ENCODE results near the gene HOXA4.

GRCh38 chr7:27113991-27114769 is 16.4 kb downstream of the HOXA4 start:
- TF ChIP-seq POLR2A (IDR thresholded peaks at IDR 0.05): no peak
- TF ChIP-seq, protein P1, sequence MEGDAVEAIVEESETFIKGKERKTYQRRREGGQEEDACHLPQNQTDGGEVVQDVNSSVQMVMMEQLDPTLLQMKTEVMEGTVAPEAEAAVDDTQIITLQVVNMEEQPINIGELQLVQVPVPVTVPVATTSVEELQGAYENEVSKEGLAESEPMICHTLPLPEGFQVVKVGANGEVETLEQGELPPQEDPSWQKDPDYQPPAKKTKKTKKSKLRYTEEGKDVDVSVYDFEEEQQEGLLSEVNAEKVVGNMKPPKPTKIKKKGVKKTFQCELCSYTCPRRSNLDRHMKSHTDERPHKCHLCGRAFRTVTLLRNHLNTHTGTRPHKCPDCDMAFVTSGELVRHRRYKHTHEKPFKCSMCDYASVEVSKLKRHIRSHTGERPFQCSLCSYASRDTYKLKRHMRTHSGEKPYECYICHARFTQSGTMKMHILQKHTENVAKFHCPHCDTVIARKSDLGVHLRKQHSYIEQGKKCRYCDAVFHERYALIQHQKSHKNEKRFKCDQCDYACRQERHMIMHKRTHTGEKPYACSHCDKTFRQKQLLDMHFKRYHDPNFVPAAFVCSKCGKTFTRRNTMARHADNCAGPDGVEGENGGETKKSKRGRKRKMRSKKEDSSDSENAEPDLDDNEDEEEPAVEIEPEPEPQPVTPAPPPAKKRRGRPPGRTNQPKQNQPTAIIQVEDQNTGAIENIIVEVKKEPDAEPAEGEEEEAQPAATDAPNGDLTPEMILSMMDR (IDR thresholded peaks at IDR 0.05): peak in 1 of 3 donors; percentile 18
